Ramos (cell line): ENCODE measurements around the gene C10orf71.

Experiments
- in situ Hi-C: fragments of 300-500 bp; cut with MboI; formaldehyde crosslinking; loops from one replicate; pipeline ENCODE4 v1.14.3; 2022; ENCODE audit warnings: low sequenced_read_pairs; ENCODE audit not compliant: unreplicated experiment

Gene C10orf71

DNA sequence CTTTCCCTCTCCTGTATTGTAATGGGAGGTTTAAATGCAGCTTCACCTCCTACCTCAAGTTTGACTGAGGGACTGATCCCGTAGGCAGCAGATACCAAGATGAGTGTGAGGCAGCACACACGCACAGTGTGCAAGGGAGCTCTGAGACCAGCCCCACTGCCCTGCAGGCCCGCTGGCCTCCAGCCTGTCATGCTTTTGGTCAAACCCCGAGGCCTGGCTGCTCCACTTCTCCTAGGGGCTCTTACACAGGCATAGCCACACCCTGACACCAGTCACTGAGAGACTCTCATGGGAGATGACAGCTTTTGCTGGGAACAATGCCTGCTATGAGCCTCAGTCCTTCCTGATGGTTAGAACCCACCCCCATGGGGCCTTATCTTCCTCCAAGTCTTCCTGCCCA lies 69.3 kb downstream of the C10orf71 start:
- in situ Hi-C loops = no loop called here

DNA sequence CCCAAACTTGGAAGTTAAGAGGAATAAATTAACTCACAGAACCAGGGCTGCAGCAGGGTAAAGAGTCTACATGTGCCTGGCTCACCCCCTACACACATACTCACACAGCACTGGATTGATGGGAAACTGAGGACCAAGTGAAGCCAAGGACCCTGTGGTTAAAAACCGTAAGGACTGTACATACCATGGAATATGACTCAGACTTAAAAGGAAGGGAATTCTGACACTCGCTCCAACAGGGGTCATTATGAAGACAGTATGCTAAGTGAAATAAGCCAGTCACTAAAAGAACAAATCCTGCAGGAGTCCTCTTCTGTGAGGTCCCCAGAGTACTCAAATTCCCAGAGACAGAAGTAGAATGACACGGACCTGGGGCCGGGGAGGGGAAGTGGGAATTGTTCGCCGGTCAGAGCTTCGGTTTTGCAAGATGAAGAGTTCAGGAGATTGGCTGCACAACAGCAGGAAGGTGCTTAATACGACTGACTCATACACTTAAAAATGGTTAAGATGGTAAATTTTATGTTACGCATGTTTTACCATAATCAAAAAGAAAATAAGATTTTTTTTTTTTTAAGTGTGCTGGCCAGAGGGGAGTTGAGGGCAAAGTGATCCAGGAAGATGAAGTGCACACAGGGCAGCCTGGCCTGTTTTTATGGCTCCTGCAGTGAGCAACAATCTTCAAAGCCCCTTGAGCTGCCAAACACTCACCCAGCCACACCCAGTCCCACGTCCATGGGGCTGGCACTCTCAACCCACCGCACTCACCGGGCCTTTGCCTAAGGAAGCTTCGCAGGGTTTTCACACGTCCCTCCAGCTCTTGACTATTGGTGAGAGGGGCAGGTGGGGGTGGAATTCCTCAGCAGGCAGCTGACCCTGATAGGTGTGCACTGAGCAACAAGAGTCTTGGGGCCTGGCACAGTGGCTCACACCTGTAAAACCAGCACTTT lies 70.5 kb downstream of the C10orf71 start:
- in situ Hi-C loops = no loop called here

DNA sequence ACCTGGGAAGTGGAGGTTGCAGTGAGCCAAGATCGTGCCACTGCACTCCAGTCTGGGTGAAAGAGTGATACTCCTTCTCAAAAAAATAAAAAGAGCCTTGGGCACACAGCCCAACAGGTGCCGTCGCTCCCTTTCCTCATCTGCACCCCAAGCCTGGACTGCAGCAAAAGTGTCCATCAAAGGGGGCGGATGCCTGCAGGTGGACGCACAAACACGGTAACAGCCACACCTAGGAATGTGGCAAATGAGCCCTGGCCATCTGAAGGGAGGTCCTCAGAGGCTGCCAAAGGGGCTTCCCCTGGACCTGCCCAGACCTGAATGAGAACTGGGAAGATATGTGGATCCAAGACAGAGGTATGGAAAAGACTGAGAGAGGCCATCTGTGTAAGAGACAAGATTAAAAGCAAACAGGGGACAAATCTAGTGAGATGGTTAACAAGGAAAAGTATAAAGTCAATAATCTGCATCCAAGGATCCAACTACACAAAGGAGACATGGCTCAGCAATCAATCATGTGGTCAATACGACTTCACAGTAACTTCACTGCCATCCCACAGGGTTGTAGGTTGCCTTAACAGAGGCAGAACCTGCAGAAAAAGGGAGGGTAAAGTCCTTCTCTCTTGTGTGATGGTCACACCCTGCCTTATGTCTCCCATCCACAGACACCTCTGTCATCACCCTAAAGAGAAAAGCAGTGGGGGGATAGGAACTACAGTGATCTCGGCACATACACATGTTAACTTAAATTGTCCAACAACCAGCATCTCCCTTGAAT lies 71.5 kb downstream of the C10orf71 start:
- in situ Hi-C loops = no loop called here

DNA sequence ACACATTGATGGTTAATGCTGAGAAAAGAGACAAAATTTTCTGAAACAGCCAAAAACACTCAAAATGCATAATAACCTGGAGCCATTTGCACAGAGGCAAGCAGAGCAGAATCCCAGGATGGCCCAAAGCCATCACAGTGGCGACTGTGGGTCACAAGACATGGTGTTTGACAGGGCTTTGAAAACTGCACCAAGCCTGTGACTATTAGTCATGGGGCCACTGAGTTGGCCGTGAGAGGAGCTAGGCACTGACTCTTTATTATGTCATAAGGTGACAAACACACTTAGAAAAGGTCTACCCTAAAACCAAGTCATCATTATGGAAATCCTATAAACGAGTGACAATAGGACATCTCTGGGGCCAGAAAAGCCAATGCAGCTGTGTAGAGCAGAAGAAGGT lies 73.0 kb downstream of the C10orf71 start:
- in situ Hi-C loops = no loop called here

DNA sequence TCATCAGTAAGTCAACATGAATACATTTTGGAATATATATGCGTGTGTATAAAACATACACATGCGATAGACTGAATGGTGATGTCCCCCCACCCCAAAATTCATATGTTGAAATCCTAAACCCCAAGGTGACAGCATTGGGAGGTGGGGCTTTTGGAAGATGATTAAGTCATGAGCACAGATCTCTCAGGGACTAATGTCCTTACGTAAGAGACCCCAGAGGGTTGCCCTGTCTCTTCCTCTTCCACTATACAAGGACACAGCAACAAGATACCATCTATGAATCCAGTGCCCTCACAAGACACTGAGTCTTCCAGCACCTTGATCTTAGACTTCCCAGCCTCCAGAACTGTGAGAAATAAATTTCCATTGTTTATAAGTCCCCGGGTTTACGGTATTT lies 74.4 kb downstream of the C10orf71 start:
- in situ Hi-C loops = no loop called here

DNA sequence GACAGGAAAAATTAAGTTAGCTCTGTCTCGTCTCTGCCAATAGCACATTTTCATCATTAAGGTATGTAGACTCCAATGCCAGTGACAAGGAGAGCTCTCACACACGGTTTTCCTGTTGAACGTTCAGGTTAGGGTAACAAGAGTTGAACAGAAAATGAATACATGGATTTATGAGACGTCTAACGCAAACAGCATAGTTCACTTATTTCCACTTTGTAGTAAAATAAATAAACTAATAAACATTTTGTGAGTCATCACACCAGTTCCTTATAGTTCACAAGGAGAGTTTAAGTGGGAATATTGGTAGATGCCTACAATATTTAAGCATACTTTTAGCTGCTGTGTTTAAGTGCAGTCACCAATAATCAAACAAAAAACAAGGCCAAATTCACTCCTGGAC lies 75.8 kb downstream of the C10orf71 start:
- in situ Hi-C loops = no loop called here

DNA sequence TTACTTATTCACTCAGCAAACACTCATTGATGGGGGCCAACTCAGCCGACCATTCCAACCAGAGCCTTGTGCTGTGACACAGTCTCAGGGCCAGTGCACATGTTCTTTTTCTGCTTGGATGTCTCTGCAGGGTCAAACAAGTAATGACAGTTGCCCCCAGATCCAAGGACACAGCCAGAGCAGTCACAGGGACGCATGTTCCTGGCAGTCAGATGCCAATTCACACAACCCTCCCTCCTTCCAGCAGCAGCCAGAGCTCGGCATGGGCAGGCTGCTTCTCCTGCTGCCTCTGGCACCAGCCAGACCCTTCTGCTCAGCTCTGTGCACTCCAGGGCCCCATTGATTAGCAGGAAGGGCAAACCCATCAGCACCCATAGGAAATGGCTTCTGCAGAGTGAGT lies 76.6 kb downstream of the C10orf71 start:
- in situ Hi-C loops = no loop called here
